Gastroesophageal sphincter (tissue), 2 donors: ENCODE data around the gene DOCK7.
"Not testable (repeated sequence)": the region's sequence is repeated elsewhere in the genome, so short reads cannot be mapped to it uniquely, and the experiment has no call there.

Source experiments
- POLR2A ChIP-seq, 2 donors: fragments of 450-650 bp; IDR thresholded peaks; one replicate each; pipeline ENCODE4 v1.6.1; 2017; ENCODE audit warnings: antibody characterized with exemption in 2 of 2, mild to moderate bottlenecking in 2 of 2, moderate library complexity in 1 of 2
- POLR2AphosphoS5 ChIP-seq: sonication (generic); formaldehyde crosslinking; IDR thresholded peaks from one replicate; pipeline ENCODE4 v1.6.1; 2017; ENCODE audit warnings: antibody characterized with exemption

DNA sequence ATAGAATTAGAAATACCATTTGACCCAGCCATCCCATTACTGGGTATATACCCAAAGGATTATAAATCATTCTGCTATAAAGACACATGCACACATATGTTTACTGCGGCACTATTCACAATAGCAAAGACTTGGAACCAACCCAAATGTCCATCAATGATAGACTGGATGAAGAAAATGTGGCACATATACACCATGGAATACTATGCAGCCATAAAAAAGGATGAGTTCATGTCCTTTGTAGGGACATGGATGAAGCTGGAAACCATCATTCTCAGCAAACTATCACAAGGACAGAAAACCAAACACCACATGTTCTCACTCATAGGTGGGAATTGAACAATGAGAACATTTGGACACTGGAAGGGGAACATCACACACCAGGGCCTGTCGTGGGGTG, 7.2 kb downstream of the DOCK7 start:
- TF ChIP-seq POLR2AphosphoS5; POLR2A (IDR thresholded peaks at IDR 0.05): not testable (repeated sequence)
